ENCODE results near the gene CSDE1.

The CSDE1 gene

GRCh38 chr1:114700036-114700600 is 57.7 kb downstream of the CSDE1 start:
- Histone ChIP-seq H3F3A (ENCODE audit: low read depth) (no peaks in the 10 kb centered on the region), H3K4me2 (ENCODE audit: low read depth, low read length, poor library complexity, severe bottlenecking) (no peak overlapping the region), H2AFZ (ENCODE audit: low read length) (no peak overlapping the region), H3K27me3 (ENCODE audit: insufficient read depth, low read length, poor library complexity, severe bottlenecking) (no peaks in the 10 kb centered on the region), H3K9me2 (replicated peaks; ENCODE audit: low read depth, low read length) (no peaks in the 10 kb centered on the region), H3K4me1 (ENCODE audit: insufficient read depth, low read length, poor library complexity, severe bottlenecking) (no peaks in the 10 kb centered on the region), H3K4me3 (ENCODE audit: low read length, poor library complexity, severe bottlenecking) (no peak overlapping the region), H3K9me3 (ENCODE audit: insufficient read depth, low read depth, low read length) (no peaks in the 10 kb centered on the region), H3K36me3 (ENCODE audit: insufficient read depth, low read length) (no peaks in the 10 kb centered on the region), H3K79me2 (ENCODE audit: insufficient read depth, low read length) (no peaks in the 10 kb centered on the region), H3K9ac (ENCODE audit: low read depth, low read length, poor library complexity, severe bottlenecking) (no peak overlapping the region), H4K20me1 (ENCODE audit: insufficient read depth, low read length, poor library complexity, severe bottlenecking) (no peaks in the 10 kb centered on the region)
- TF ChIP-seq EZH2phosphoT487 (IDR thresholded peaks at IDR 0.05; ENCODE audit: borderline replicate concordance) (no peak), CTCF (conservative IDR thresholded peaks at IDR 0.05; ENCODE audit: low read length) (no peak)

- Histone ChIP-seq H4K20me1 (ENCODE audit: insufficient read depth, low read length, poor library complexity, severe bottlenecking) (no peaks in the 10 kb centered on the region), H3K36me3 (ENCODE audit: insufficient read depth, low read length) (no peaks in the 10 kb centered on the region), H3K79me2 (ENCODE audit: insufficient read depth, low read length) (no peaks in the 10 kb centered on the region), H3K9me3 (ENCODE audit: insufficient read depth, low read depth, low read length) (no peaks in the 10 kb centered on the region), H3K4me3 (ENCODE audit: low read length, poor library complexity, severe bottlenecking) (no peak overlapping the region), H3K27me3 (ENCODE audit: insufficient read depth, low read length, poor library complexity, severe bottlenecking) (no peaks in the 10 kb centered on the region), H3K9me2 (replicated peaks; ENCODE audit: low read depth, low read length) (no peaks in the 10 kb centered on the region), H2AFZ (ENCODE audit: low read length) (no peak overlapping the region), H3K4me1 (ENCODE audit: insufficient read depth, low read length, poor library complexity, severe bottlenecking) (no peaks in the 10 kb centered on the region), H3F3A (ENCODE audit: low read depth) (no peaks in the 10 kb centered on the region), H3K4me2 (ENCODE audit: low read depth, low read length, poor library complexity, severe bottlenecking) (no peak overlapping the region), H3K9ac (ENCODE audit: low read depth, low read length, poor library complexity, severe bottlenecking) (no peak overlapping the region)
- no peak for TF ChIP-seq EZH2phosphoT487 (IDR thresholded peaks at IDR 0.05; ENCODE audit: borderline replicate concordance)
- TF ChIP-seq CTCF (conservative IDR thresholded peaks at IDR 0.05; ENCODE audit: low read length) = no peak
Measured at GRCh38 chr1:114696810-114697209, 61.0 kb downstream of the CSDE1 start.

GRCh38 chr1:114695430-114696058 is 62.2 kb downstream of the CSDE1 start, which contains the start of gene AMPD1:
Gene AMPD1, minus strand, starts transcription at chr1:114695546. Its CDS starts 75 bp downstream, at chr1:114695471.
- no peak within 1 kb of the TSS for H3K4me2 ChIP-seq (ENCODE audit: low read depth, low read length, poor library complexity, severe bottlenecking)
- H3K27me3 ChIP-seq (ENCODE audit: insufficient read depth, low read length, poor library complexity, severe bottlenecking) = no peaks in the 10 kb centered on the region

More at GRCh38 chr1:114695430-114696058, 62.2 kb downstream of the CSDE1 start, which contains the start of gene AMPD1:
- TF ChIP-seq EZH2phosphoT487 (IDR thresholded peaks at IDR 0.05; ENCODE audit: borderline replicate concordance) (no peak), CTCF (conservative IDR thresholded peaks at IDR 0.05; ENCODE audit: low read length) (no peak)
- Histone ChIP-seq H2AFZ (ENCODE audit: low read length) (no peak within 1 kb of the TSS), H4K20me1 (ENCODE audit: insufficient read depth, low read length, poor library complexity, severe bottlenecking) (no peaks in the 10 kb centered on the region), H3K4me3 (ENCODE audit: low read length, poor library complexity, severe bottlenecking) (no peak within 1 kb of the TSS), H3K4me1 (ENCODE audit: insufficient read depth, low read length, poor library complexity, severe bottlenecking) (no peaks in the 10 kb centered on the region), H3K9me2 (replicated peaks; ENCODE audit: low read depth, low read length) (no peaks in the 10 kb centered on the region), H3F3A (ENCODE audit: low read depth) (no peaks in the 10 kb centered on the region), H3K9me3 (ENCODE audit: insufficient read depth, low read depth, low read length) (no peaks in the 10 kb centered on the region), H3K36me3 (ENCODE audit: insufficient read depth, low read length) (no peaks in the 10 kb centered on the region), H3K9ac (ENCODE audit: low read depth, low read length, poor library complexity, severe bottlenecking) (no peak within 1 kb of the TSS), H3K79me2 (ENCODE audit: insufficient read depth, low read length) (no peaks in the 10 kb centered on the region)
